Endodermal cell (in vitro differentiated cells): Measurements from ENCODE around the gene EPHA6. TPM values are rescaled to one million over a fixed set of nuclear protein-coding genes. Genes with fewer than 3 reads are reported as not detected.

Experiments used
- DNase-seq: peaks from one replicate; pipeline ENCODE4 v3.0.0-alpha.2; 2017
- H3K27ac ChIP-seq: 2 replicates; pipeline ENCODE4 v1.5.1; 2013; ENCODE audit warnings: mild to moderate bottlenecking, low read depth, low read length, moderate library complexity
- H3K27me3 ChIP-seq: 2 replicates; pipeline ENCODE4 v1.6.1; 2013; ENCODE audit warnings: mild to moderate bottlenecking, low read length, moderate library complexity; ENCODE audit not compliant: insufficient read depth, control insufficient read depth, poor library complexity, severe bottlenecking
- H3K36me3 ChIP-seq: 2 replicates; pipeline ENCODE4 v1.7.0; 2013; ENCODE audit warnings: mild to moderate bottlenecking, low read length, moderate library complexity; ENCODE audit not compliant: control insufficient read depth, insufficient read depth
- H3K4me1 ChIP-seq: one replicate; pipeline ENCODE4 v1.7.0; 2013; ENCODE audit warnings: low read length; ENCODE audit not compliant: control insufficient read depth, insufficient read depth
- H3K4me3 ChIP-seq: 2 replicates; pipeline ENCODE4 v1.5.1; 2013; ENCODE audit warnings: mild to moderate bottlenecking, low read length, moderate library complexity
- H3K9ac ChIP-seq: 2 replicates; pipeline ENCODE4 v1.6.1; 2013; ENCODE audit warnings: mild to moderate bottlenecking, low read length, moderate library complexity; ENCODE audit not compliant: poor library complexity, severe bottlenecking; ENCODE audit errors: extremely low read depth
- H3K9me3 ChIP-seq: 2 replicates; pipeline ENCODE4 v1.6.1; 2013; ENCODE audit warnings: mild to moderate bottlenecking, low read length, moderate library complexity; ENCODE audit not compliant: control insufficient read depth
- H3K27ac Mint-ChIP-seq: 2 replicates; pipeline ENCODE4 v1.8.0; 2020; ENCODE audit warnings: mixed read lengths
- H3K27me3 Mint-ChIP-seq: 2 replicates; pipeline ENCODE4 v1.8.0; 2021; ENCODE audit warnings: mild to moderate bottlenecking, mixed read lengths; ENCODE audit not compliant: insufficient read depth
- H3K36me3 Mint-ChIP-seq: 2 replicates; pipeline ENCODE4 v1.8.0; 2020; ENCODE audit warnings: low read depth, mixed read lengths
- H3K4me1 Mint-ChIP-seq: 2 replicates; pipeline ENCODE4 v1.8.0; 2020; ENCODE audit warnings: mixed read lengths
- H3K4me3 Mint-ChIP-seq: 2 replicates; pipeline ENCODE4 v1.8.0; 2020; ENCODE audit warnings: mild to moderate bottlenecking, moderate library complexity, mixed read lengths
- H3K9me3 Mint-ChIP-seq: 2 replicates; pipeline ENCODE4 v1.8.0; 2020; ENCODE audit warnings: mild to moderate bottlenecking, mixed read lengths
- WGBS, 2 experiments: methylation state at CpG; one replicate each; pipeline versions ENCODE4 v1.1.5 to v1.1.7; 2013; ENCODE audit warnings: missing lambda C conversion rate in 2 of 2, mixed read lengths in 1 of 2; ENCODE audit not compliant: insufficient coverage in 1 of 2, insufficient read length in 1 of 2; 5-methylcytosine and 5-hydroxymethylcytosine counted together
- total RNA-seq, 2 donors: library from RNA; stranded (reverse); fragmentation: NEBNext Ultra II Directional in 1 of 2; extraction: Animal tissue kit (Norgen Biotek cat#: 25700) in 1 of 2; gene quantifications; 2 replicates in 1 of 2; 3 replicates in 1 of 2; pipeline ENCODE4 v1.2.1, GENCODE V29; 2021
- TF ChIP-seq, protein P1 (sequence below): fragments of 200-600 bp; sonication (generic); conservative IDR thresholded peaks from 2 replicates; pipeline ENCODE4 v1.5.0; 2021; ENCODE audit warnings: antibody characterized with exemption, mild to moderate bottlenecking

EPHA6 gene
- total RNA-seq, 2 donors from 2014 or later: 4.6 to 12.2 TPM

DNA sequence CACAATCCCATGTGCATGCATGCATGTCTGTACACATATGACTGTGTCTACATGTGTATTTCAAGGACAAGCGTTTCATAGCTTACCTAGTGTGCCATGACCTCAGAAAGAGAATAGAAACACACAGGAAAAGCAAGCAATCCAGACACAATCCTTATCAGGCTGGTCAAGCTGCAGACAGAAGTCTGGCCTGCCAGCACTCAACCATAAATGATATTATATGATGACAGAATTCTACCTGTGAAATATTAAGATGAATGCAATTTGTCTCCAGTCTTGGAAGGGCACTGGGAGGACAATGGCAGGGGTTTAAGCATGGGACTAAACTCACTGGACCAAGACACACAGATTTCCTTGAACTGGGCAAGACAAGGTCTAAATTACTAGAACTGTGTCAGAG is 899.2 kb downstream of the EPHA6 start:
- H3K9ac ChIP-seq: no peak overlapping the region
- no peaks in the 10 kb centered on the region for H3K27me3 ChIP-seq
- peaks cover 2% of the 10 kb centered on the region for H3K4me1 Mint-ChIP-seq
- H3K9me3 Mint-ChIP-seq: peaks cover 4% of the 10 kb centered on the region
- H3K4me3 Mint-ChIP-seq: no peak overlapping the region
- 100% methylated on average over 1 of the region's 1 CpG; no CpG with 5 or more reads in 1 of the 2 experiments for WGBS, 2 experiments
- H3K27ac ChIP-seq: no peak overlapping the region
- no peaks in the 10 kb centered on the region for H3K9me3 ChIP-seq
- DNase-seq: no peak
- no peaks in the 10 kb centered on the region for H3K27me3 Mint-ChIP-seq
- H3K36me3 Mint-ChIP-seq: no peaks in the 10 kb centered on the region
- TF ChIP-seq, protein P1, sequence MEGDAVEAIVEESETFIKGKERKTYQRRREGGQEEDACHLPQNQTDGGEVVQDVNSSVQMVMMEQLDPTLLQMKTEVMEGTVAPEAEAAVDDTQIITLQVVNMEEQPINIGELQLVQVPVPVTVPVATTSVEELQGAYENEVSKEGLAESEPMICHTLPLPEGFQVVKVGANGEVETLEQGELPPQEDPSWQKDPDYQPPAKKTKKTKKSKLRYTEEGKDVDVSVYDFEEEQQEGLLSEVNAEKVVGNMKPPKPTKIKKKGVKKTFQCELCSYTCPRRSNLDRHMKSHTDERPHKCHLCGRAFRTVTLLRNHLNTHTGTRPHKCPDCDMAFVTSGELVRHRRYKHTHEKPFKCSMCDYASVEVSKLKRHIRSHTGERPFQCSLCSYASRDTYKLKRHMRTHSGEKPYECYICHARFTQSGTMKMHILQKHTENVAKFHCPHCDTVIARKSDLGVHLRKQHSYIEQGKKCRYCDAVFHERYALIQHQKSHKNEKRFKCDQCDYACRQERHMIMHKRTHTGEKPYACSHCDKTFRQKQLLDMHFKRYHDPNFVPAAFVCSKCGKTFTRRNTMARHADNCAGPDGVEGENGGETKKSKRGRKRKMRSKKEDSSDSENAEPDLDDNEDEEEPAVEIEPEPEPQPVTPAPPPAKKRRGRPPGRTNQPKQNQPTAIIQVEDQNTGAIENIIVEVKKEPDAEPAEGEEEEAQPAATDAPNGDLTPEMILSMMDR: no peak
- no peak overlapping the region for H3K27ac Mint-ChIP-seq
- H3K4me1 ChIP-seq: no peaks in the 10 kb centered on the region
- H3K4me3 ChIP-seq: no peak overlapping the region
- H3K36me3 ChIP-seq: no peaks in the 10 kb centered on the region

DNA sequence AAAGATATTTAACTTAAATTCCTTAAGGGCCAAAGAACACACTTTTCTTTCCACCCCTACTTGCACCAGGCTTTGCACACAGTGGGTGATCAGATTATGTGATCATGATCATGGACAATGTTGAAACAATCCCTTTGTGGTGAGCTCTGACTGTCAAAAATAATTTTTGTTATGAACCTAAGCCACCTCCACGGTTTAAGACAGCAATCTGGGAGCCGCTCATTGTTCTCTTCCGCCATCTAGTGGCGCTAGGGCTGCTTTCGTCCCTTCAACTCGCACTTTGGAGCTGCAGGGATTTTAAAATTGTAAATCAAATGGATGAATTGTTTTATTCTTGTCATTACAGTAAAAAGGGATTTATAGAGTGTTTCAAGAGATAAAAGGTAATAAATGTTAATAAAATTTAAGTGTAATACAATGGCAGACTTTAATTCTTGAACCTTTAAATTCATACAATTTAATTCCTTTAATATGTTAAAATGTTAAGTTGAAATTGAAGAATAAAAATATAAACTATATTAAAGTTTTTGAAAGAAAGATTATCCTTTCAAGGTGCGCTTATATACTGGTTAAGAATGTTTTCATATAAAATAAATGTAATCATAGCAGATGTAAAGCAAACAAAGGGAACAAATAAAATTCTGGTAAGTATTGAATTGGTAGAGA is 904.9 kb downstream of the EPHA6 start:
- Histone ChIP-seq H3K27me3 (no peaks in the 10 kb centered on the region), H3K9ac (no peak overlapping the region), H3K4me1 (no peaks in the 10 kb centered on the region), H3K4me3 (no peak overlapping the region), H3K36me3 (no peaks in the 10 kb centered on the region), H3K9me3 (no peaks in the 10 kb centered on the region), H3K27ac (no peak overlapping the region)
- Mint-ChIP-seq H3K9me3 (no peaks in the 10 kb centered on the region), H3K27ac (no peak overlapping the region), H3K27me3 (no peaks in the 10 kb centered on the region), H3K4me1 (no peaks in the 10 kb centered on the region), H3K4me3 (no peak overlapping the region), H3K36me3 (no peaks in the 10 kb centered on the region)
- peak; percentile 89 for DNase-seq
- TF ChIP-seq, protein P1: peak; percentile 98
- 0 to 1% methylated on average over 6 of the region's 7 CpGs for WGBS, 2 experiments

DNA sequence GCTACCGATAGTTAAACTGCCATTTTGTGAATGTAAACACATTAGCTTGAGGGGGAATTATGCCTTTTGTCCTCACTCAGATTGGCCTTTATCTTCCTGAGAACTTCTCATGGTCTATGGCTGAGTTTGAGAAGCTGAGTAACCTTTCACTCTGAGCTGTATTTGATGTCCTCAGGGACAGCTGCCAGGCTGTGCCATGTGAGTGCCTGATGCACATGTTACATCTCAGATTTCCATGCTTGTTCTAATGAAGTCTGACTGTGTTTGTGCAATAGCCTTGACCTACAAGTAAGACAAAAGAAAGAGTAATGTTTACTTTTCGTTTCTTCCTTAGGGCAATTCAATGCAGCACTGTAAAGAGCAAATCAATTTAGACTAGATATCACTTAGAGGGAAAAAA is 906.0 kb downstream of the EPHA6 start:
- no peaks in the 10 kb centered on the region for H3K27me3 Mint-ChIP-seq
- TF ChIP-seq, protein P1: no peak
- no peak for DNase-seq
- no peak overlapping the region for H3K27ac ChIP-seq
- H3K4me1 ChIP-seq: no peaks in the 10 kb centered on the region
- no peak overlapping the region for H3K9ac ChIP-seq
- no peaks in the 10 kb centered on the region for H3K9me3 ChIP-seq
- no peaks in the 10 kb centered on the region for H3K36me3 Mint-ChIP-seq
- H3K4me1 Mint-ChIP-seq: no peaks in the 10 kb centered on the region
- no peaks in the 10 kb centered on the region for H3K27me3 ChIP-seq
- H3K9me3 Mint-ChIP-seq: no peaks in the 10 kb centered on the region
- WGBS, 2 experiments: 87% methylated on average over 2 of the region's 2 CpGs; no CpG with 5 or more reads in 1 of the 2 experiments
- H3K27ac Mint-ChIP-seq: no peak overlapping the region
- H3K4me3 ChIP-seq: no peak overlapping the region
- H3K36me3 ChIP-seq: no peaks in the 10 kb centered on the region
- H3K4me3 Mint-ChIP-seq: no peak overlapping the region
